Endothelial cell of umbilical vein (primary cell): ENCODE measurements around the gene SLC23A1. TPM values are rescaled to one million over a fixed set of nuclear protein-coding genes. Genes with fewer than 3 reads are reported as not detected.

ENCODE experiments used
- BruUV-seq: library from RNA; stranded (reverse); fragments of 400-500 nt; replicated peaks from 2 replicates; lab custom pipeline; 2021; lab: Mats Ljungman, UMichigan
- CTCF ChIA-PET: fragments of 300-600, 350-600 bp; sonication (Branson Sonifier 250); formaldehyde crosslinking; loops from one replicate; lab custom pipeline; 2021; ENCODE audit warnings: antibody characterized with exemption, inconsistent platforms; lab: Charles Lee
- POLR2A ChIA-PET: fragments of 300-600, 350-600 bp; sonication (Branson Sonifier 250); formaldehyde crosslinking; loops from one replicate; lab custom pipeline; 2021; ENCODE audit warnings: antibody characterized with exemption, inconsistent platforms; lab: Charles Lee
- DNase-seq: peaks from one replicate; pipeline ENCODE4 v3.0.0-alpha.2; 2011; ENCODE audit warnings: low read depth, low spot score
- FAIRE-seq: peaks from 2 replicates; lab custom pipeline; 2011; peaks lifted over from hg19 to GRCh38; lab: Jason Lieb, UNC
- H2AFZ ChIP-seq: 2 replicates; pipeline ENCODE4 v1.6.0; 2012; ENCODE audit warnings: low read depth, low read length, control low read depth, inconsistent platforms
- H3K27ac ChIP-seq: 2 replicates; pipeline ENCODE4 v1.5.1; 2011; ENCODE audit warnings: low read depth, mild to moderate bottlenecking, control low read depth, low read length, moderate library complexity; ENCODE audit not compliant: insufficient read depth
- H3K27me3 ChIP-seq, 2 experiments: 2 replicates each; pipeline versions ENCODE4 v1.6.0 to v1.6.1; 2011; ENCODE audit warnings: low read length in 2 of 2, mixed read lengths in 1 of 2; ENCODE audit not compliant: control insufficient read depth in 2 of 2, insufficient read depth in 2 of 2
- H3K36me3 ChIP-seq, 2 experiments: 2 replicates in 1 of 2; 3 replicates in 1 of 2; pipeline ENCODE4 v1.5.1; 2011; ENCODE audit warnings: low read length in 2 of 2, mild to moderate bottlenecking in 1 of 2, moderate library complexity in 1 of 2; ENCODE audit not compliant: control insufficient read depth in 2 of 2, insufficient read depth in 2 of 2; ENCODE audit errors: extremely low read depth in 1 of 2
- H3K4me1 ChIP-seq: 3 replicates; pipeline ENCODE4 v1.5.1; 2011; ENCODE audit warnings: mild to moderate bottlenecking, low read length; ENCODE audit not compliant: control insufficient read depth, insufficient read depth; ENCODE audit errors: extremely low read depth
- H3K4me2 ChIP-seq: 2 replicates; pipeline ENCODE4 v1.6.1; 2011; ENCODE audit warnings: low read length, control low read depth, mixed read lengths; ENCODE audit not compliant: insufficient read depth
- H3K4me3 ChIP-seq, 3 experiments: fragments of 200-600 bp in 1 of 3; sonication (generic), shearing (Covaris generic) in 1 of 3; replicated peaks in 1 of 3; 2 replicates each; pipeline ENCODE4 v1.5.1; 2011 to 2016; ENCODE audit warnings: control low read depth in 3 of 3, low read length in 3 of 3, mild to moderate bottlenecking in 2 of 3, inconsistent platforms in 1 of 3, low read depth in 1 of 3, moderate library complexity in 1 of 3; ENCODE audit not compliant: insufficient read depth in 1 of 3
- H3K79me2 ChIP-seq: 2 replicates; pipeline ENCODE4 v1.6.0; 2012; ENCODE audit warnings: low read length, inconsistent platforms; ENCODE audit not compliant: control insufficient read depth, insufficient read depth
- H3K9ac ChIP-seq: replicated peaks from 2 replicates; pipeline ENCODE3; 2011; ENCODE audit warnings: low read length, control low read depth; ENCODE audit not compliant: insufficient read depth; ENCODE audit errors: extremely low read depth
- H3K9me1 ChIP-seq: replicated peaks from 3 replicates; pipeline ENCODE4 v1.6.0; 2011; ENCODE audit warnings: mild to moderate bottlenecking, low read length; ENCODE audit not compliant: control insufficient read depth, insufficient read depth; ENCODE audit errors: extremely low read depth
- H3K9me3 ChIP-seq: replicated peaks from 2 replicates; pipeline ENCODE4 v1.5.1; 2012; ENCODE audit warnings: low read length, inconsistent platforms; ENCODE audit not compliant: control insufficient read depth, insufficient read depth
- H4K20me1 ChIP-seq: replicated peaks from 2 replicates; pipeline ENCODE3; 2011; ENCODE audit warnings: mild to moderate bottlenecking, low read length; ENCODE audit not compliant: control insufficient read depth, insufficient read depth; ENCODE audit errors: extremely low read depth
- EZH2 ChIP-seq: IDR thresholded peaks from 2 replicates; pipeline ENCODE4 v1.6.1; 2012; ENCODE audit warnings: borderline replicate concordance, low read depth, mild to moderate bottlenecking, moderate library complexity, low read length, inconsistent platforms; ENCODE audit not compliant: severe bottlenecking
- FOS ChIP-seq: IDR thresholded peaks from 2 replicates; pipeline ENCODE4 v1.6.1; 2011; ENCODE audit warnings: mild to moderate bottlenecking, low read length, moderate library complexity, borderline replicate concordance; ENCODE audit not compliant: insufficient read depth
- GATA2 ChIP-seq: IDR thresholded peaks from 2 replicates; pipeline ENCODE4 v1.7.0; 2011; ENCODE audit warnings: low read depth, mild to moderate bottlenecking, moderate library complexity, mixed read lengths, low read length; ENCODE audit not compliant: insufficient read length, insufficient read depth
- JUN ChIP-seq: IDR thresholded peaks from 2 replicates; pipeline ENCODE4 v1.6.1; 2011; ENCODE audit warnings: borderline replicate concordance, low read depth; ENCODE audit not compliant: insufficient read length, insufficient read depth
- MAX ChIP-seq: IDR thresholded peaks from 2 replicates; pipeline ENCODE4 v1.6.1; 2011; ENCODE audit not compliant: insufficient read depth, insufficient read length
- POLR2A ChIP-seq: IDR thresholded peaks from 2 replicates; pipeline ENCODE4 v1.6.1; 2012; ENCODE audit warnings: low read depth, mild to moderate bottlenecking, control low read depth, low read length
- POLR2AphosphoS5 ChIP-seq: IDR thresholded peaks from 2 replicates; pipeline ENCODE4 v1.6.1; 2012; ENCODE audit warnings: low read depth, mild to moderate bottlenecking, control low read depth, low read length, moderate library complexity; ENCODE audit not compliant: insufficient read depth
- dilution Hi-C: fragments of 300-500 bp; cut with MboI; formaldehyde crosslinking; loops from one replicate; pipeline ENCODE4 v1.15.0; 2019; ENCODE audit warnings: low sequenced_read_pairs; ENCODE audit not compliant: extremely low pct_ligation_motif_present
- intact Hi-C: fragments of 100-400 bp; cut with micrococcal nuclease; formaldehyde crosslinking; loops from one replicate; pipeline ENCODE4 v1.10.0; 2022
- polyA plus RNA-seq, 4 experiments: library from polyadenylated mRNA; depleted of rRNA in 3 of 4; stranded (reverse) in 3 of 4; unstranded in 1 of 4; fragments of >200 nt; gene quantifications; 2 replicates each; pipeline versions ENCODE4 v1.2.1 to v1.2.3, GENCODE V29; 2011 to 2012; ENCODE audit warnings: missing spikeins in 1 of 4
- total RNA-seq: library from RNA; stranded (reverse); gene quantifications from 2 replicates; pipeline ENCODE4 v1.2.3, GENCODE V29; 2021

SLC23A1 gene
- total and polyA plus RNA-seq, 2 donors (not counting 3 experiments of a cell fraction or from before 2014, with no cell fraction given), result not detected

GRCh38 chr5:139376364-139376763 lies 6.7 kb downstream of the SLC23A1 start:
- DNase-seq (no peak), FAIRE-seq (no peak)
- no TSS peak for BruUV-seq
- Histone ChIP-seq H4K20me1 (no peaks in the 10 kb centered on the region), H3K9ac (no peak overlapping the region), H3K9me3 (no peaks in the 10 kb centered on the region), H3K9me1 (no peaks in the 10 kb centered on the region), H3K4me2 (no peak overlapping the region), H3K79me2 (no peaks in the 10 kb centered on the region), H3K27me3 (no peaks in the 10 kb centered on the region), H3K4me1 (no peaks in the 10 kb centered on the region), H3K27ac (no peak overlapping the region), H3K36me3 (peaks cover 2 to 3% of the 10 kb centered on the region in 2 experiments), H2AFZ (no peak overlapping the region), H3K4me3 (no peak overlapping the region)
- dilution Hi-C loops, result no loop called here
- POLR2A ChIA-PET, result no interaction called here
- TF ChIP-seq MAX (no peak), EZH2 (no peak), POLR2A (no peak), JUN (no peak), GATA2 (no peak), POLR2AphosphoS5 (no peak)
- intact Hi-C loops, result no loop called here
- CTCF ChIA-PET, result interaction anchor here (1.1 kb wide), 1 partner anchor 15 kb away, joined by 4 read pairs; no protein-coding TSS in a partner anchor

GRCh38 chr5:139374909-139375308 lies 8.2 kb downstream of the SLC23A1 start:
- ChIA-PET CTCF (interaction anchor here (1.2 kb wide), 1 partner anchor 21 kb away, joined by 3 read pairs; no protein-coding TSS in a partner anchor), POLR2A (no interaction called here)
- no peaks in the 10 kb centered on the region for H3K9me3 ChIP-seq
- H3K79me2 ChIP-seq, result no peaks in the 10 kb centered on the region
- no TSS peak for BruUV-seq
- H3K9me1 ChIP-seq, result no peaks in the 10 kb centered on the region
- H3K27me3 ChIP-seq, result no peaks in the 10 kb centered on the region
- H3K4me1 ChIP-seq, result no peaks in the 10 kb centered on the region
- H3K9ac ChIP-seq, result no peak overlapping the region
- no peak overlapping the region for H3K4me3 ChIP-seq
- H3K4me2 ChIP-seq, result no peak overlapping the region
- FAIRE-seq, result no peak
- intact Hi-C loops (no loop called here), dilution Hi-C loops (no loop called here)
- no peak for DNase-seq
- no peak overlapping the region for H3K27ac ChIP-seq
- peaks cover 2 to 3% of the 10 kb centered on the region in 2 experiments for H3K36me3 ChIP-seq
- TF ChIP-seq EZH2, result no peak
- no peak for TF ChIP-seq FOS
- TF ChIP-seq MAX, result no peak
- no peak for TF ChIP-seq GATA2
- TF ChIP-seq POLR2AphosphoS5, result no peak
- no peak for TF ChIP-seq POLR2A
- no peaks in the 10 kb centered on the region for H4K20me1 ChIP-seq
- H2AFZ ChIP-seq, result no peak overlapping the region
